GM12872 (cell line): ENCODE measurements around the gene NFATC1.

Source experiments
- TF ChIP-seq, protein P1 (sequence below): IDR thresholded peaks from 3 replicates; pipeline ENCODE4 v1.5.1; 2011; ENCODE audit warnings: low read depth, mild to moderate bottlenecking, low read length, moderate library complexity; ENCODE audit not compliant: insufficient read depth

The NFATC1 gene

DNA sequence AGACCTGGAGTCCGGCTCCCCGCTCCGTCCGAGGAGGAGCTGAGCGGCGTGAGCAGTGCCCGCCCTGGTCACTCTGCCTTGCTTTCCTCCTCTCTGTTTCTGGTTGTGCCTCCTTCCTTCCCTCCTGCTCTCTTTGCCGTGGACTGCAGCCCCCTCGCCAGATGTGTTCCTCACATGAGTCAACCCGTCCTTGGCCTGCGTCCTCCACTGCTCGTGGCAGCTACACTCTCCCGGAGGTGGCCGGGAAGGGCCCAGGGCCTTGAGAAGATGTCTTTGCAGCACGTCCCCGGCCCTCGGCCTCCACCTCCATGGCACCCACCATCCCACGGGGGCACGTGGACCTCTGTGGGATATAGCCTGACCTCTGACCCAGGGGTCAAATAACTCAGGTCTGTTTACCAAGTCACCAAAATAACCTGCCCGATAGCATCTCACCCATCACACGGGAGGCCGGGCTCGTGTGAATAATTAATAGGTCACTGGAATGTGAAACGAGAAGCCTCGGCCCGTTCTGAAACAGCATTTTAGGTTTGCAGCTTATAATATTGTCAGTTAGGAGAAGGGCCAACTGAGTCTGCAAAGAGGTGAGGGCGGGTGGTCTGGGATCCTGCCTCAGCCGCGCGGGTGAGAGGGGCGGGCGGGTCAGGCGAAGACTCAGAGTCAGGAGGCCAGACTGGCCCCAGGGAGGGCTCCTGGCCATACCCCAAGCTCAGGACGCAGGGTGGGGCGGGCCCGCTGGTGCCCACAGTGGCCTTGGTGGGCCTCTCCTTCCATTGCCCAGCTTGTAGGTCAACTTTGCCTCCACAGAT lies 42.6 kb downstream of the NFATC1 start:
- TF ChIP-seq, protein P1, sequence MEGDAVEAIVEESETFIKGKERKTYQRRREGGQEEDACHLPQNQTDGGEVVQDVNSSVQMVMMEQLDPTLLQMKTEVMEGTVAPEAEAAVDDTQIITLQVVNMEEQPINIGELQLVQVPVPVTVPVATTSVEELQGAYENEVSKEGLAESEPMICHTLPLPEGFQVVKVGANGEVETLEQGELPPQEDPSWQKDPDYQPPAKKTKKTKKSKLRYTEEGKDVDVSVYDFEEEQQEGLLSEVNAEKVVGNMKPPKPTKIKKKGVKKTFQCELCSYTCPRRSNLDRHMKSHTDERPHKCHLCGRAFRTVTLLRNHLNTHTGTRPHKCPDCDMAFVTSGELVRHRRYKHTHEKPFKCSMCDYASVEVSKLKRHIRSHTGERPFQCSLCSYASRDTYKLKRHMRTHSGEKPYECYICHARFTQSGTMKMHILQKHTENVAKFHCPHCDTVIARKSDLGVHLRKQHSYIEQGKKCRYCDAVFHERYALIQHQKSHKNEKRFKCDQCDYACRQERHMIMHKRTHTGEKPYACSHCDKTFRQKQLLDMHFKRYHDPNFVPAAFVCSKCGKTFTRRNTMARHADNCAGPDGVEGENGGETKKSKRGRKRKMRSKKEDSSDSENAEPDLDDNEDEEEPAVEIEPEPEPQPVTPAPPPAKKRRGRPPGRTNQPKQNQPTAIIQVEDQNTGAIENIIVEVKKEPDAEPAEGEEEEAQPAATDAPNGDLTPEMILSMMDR, result no peak

DNA sequence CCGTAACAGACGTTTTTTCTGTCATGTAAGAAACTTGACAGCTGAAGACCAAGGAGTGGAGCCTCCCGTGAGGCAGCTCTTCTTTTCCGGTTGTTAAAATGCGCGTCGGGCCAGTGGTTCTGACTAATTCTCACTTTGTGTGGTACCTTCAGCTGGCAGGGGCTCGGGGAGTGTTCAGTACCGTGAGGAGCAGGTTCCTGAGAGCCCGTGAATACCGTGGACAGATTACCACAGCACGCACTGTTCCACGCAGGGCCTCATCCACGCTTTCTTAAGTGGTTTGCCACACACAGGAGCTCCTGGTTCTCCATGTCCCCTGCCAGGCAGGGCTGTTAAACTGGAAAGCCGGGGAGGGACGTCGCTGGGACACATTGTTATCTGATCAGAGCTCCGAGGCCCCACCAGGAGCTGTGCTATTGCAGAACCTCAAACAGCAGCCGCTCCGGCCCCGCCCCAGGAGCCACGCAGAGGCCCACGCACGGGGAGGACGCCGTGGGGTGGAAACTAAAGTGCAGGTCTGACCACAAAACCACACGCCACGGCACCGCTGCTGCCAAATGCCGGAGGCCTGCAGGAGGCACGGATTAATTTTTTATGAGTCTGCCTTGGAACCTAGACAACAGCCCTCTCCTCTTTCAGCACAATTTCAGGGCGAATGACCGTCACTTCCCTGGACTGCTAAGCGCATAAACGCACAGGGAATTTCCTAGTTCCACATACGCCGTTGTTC lies 43.3 kb downstream of the NFATC1 start:
- TF ChIP-seq, protein P1, result no peak

DNA sequence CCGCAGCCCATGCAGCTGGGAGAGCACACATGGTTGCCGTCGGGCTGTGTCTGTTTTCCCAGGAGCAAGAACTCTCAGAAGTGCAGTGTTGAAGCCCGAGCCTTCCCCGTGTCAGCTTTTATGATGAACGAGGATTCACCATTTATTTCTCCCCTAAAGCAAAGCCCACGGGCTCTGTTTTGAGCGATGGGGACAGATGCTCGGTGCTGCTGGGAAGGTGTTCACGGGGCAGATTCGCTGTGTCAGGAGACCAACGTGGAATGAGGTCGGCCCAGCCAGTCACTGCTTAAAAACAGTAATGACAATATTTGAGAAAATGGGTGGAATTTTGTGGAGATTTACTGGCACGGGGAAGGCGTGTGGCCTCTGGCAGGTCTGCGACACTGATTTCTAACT lies 43.9 kb downstream of the NFATC1 start:
- TF ChIP-seq, protein P1, result no peak

DNA sequence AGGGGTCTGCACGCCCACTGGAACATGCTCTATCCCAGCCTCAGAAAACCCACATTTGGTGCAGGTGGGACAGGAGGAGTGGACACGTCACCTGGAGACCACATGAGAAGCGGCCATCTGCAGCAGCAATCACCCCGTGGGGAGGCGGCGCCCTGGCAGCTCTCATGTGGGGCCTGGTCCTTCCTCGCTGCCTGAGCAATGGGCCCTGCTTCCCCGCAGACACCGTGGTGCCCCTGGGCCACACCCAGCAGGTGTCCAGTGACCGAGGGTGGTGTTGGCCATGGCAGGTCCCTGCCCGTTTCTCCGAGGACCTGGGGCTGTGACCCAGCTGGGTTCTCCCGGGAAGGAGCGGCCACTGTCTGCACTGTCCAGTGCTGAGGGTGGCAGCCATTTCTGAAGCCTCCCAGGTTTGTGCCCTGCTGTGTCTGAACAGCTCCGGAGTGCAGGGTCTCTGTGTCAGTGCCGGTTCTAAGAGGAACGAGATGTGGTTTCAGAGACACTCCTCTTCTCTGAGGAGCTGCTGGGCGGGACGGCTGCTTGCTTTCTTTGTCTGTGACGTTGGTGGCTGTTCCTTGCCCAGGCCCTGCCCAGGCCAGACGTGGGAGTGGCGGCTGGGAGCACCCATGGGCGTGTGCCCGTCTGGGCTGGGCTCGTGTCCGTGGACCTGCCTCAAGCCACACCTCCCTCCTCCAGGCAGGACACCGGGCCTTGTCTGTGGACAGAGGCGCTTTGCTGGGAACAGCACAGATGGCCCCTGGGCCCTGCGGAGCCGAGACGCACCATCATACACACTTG lies 44.8 kb downstream of the NFATC1 start:
- TF ChIP-seq, protein P1, result no peak

DNA sequence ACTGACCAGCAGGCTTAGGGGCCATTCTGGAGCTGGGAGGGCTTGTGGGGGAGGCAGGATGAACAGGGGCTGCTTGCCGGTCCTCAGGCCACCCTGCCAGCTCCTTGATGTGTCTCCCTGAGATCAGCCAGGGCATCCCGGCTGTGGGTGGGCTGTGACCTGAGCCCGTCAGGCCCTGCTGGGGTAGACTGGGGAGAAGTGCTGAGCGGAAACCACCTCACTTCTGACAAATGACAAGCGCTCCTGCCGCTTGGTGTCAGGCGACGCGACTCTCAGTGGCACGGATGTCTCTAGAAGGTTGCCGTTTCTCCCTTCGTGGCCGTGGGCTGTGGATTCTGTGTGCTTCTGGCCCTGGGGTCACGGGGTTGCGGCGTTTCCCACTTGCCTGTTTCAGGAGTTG lies 45.7 kb downstream of the NFATC1 start:
- TF ChIP-seq, protein P1, result no peak

DNA sequence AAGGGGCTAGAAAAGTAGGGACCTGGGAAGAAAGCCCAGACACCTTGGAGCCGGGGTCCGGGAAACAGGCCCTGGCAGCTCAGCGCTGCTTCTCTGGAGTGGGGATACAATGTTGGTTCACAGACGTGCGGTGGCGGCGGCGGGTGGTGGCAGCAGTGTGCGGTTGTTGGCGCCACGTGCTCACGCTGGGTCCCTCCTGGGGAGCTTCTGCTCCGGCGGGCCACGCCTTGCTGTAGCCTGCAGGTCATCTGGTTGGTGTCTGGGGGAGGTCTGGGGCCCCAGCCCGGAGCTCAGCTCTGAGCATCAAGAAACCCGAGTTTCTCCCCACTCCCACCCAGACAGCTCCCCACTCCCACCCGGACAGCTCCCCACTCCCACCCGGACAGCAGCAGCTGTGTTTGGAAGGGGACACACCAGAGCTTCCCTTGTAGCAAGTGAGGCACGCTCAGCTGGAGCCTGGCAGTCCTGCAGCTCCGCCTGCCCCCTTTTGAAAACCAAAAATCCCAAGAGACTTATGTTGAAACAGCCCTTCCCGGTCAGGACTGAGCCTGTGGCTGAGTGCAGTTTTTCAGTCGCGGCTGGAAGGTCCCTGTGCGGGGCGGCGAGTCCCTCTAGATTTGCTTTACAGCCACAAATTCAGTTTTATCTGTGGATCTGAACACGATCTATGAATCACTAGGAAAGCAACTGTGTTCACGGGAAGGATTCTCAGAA lies 46.9 kb downstream of the NFATC1 start:
- TF ChIP-seq, protein P1, result no peak
